ENCODE results near the gene GLYAT.

DNA sequence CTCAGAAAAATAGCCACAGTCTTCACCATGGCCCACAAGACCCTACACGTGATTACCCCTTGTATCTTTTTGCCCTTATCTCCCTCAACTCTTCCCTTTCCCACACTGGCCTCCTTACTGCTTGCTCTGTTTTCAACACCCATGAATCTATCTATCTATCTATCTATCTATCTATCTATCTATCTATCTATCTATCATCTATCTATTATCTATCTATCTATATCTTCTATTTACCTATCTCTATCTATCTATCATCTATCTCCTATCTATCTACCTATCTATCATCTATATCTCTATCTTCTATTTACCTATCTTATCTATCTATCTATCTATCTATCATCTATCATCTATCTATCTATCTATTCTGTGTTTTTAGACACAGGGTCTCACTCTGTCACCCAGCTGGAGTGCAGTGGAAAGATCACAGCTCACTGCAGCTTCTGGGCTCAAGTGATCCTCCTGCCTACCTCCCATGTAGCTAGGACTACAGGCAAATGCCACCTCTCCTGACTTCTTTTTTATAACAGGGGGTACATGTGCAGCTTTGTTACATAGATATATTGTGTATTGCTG, 55.1 kb downstream of the GLYAT start:
- TF ChIP-seq EZH2 (IDR thresholded peaks at IDR 0.05; ENCODE audit: low read depth, low read length, severe bottlenecking): no peak
- TF ChIP-seq SP2 (IDR thresholded peaks at IDR 0.05; ENCODE audit: low read length): no peak

Measured in H1 (cell line).